Activated CD8-positive, alpha-beta T cell treated with anti-CD3 and anti-CD28 coated beads, Interleukin-2, amount 10 ng/mL, durations not matched to agents 7 days and 5 days (primary cell): ENCODE data around the gene APOBEC2. TPM values are rescaled to one million over a fixed set of nuclear protein-coding genes. Genes with fewer than 3 reads are reported as not detected.

ENCODE experiments used
- ATAC-seq: fragments of 150-1000 bp; cut with Tn5 transposase; one replicate; pipeline ENCODE4 v1.10.0; 2021; ENCODE audit warnings: moderate library complexity
- CTCF ChIA-PET: fragments of 350-600 bp; sonication (Branson Sonifier 250); formaldehyde crosslinking; loops from one replicate; lab custom pipeline; 2021; ENCODE audit warnings: antibody characterized with exemption; lab: Charles Lee
- POLR2A ChIA-PET: fragments of 350-600 bp; sonication (Branson Sonifier 250); formaldehyde crosslinking; loops from one replicate; lab custom pipeline; 2021; ENCODE audit warnings: antibody characterized with exemption; lab: Charles Lee
- DNase-seq: peaks from one replicate; pipeline ENCODE4 v3.0.0-alpha.2; 2020
- H3K27ac Mint-ChIP-seq: one replicate; pipeline ENCODE4 v1.8.0; 2021; ENCODE audit warnings: mild to moderate bottlenecking, mixed read lengths
- H3K27me3 Mint-ChIP-seq: one replicate; pipeline ENCODE4 v1.8.0; 2021; ENCODE audit warnings: low read depth, mixed read lengths
- H3K36me3 Mint-ChIP-seq: one replicate; pipeline ENCODE4 v1.8.0; 2021; ENCODE audit warnings: low read depth, mixed read lengths
- H3K4me1 Mint-ChIP-seq: one replicate; pipeline ENCODE4 v1.8.0; 2021; ENCODE audit warnings: low read depth, mixed read lengths
- H3K4me3 Mint-ChIP-seq: one replicate; pipeline ENCODE4 v1.8.0; 2021; ENCODE audit warnings: mild to moderate bottlenecking, mixed read lengths
- H3K9me3 Mint-ChIP-seq: one replicate; pipeline ENCODE4 v1.8.0; 2022; ENCODE audit warnings: mixed read lengths; ENCODE audit not compliant: insufficient read depth
- total RNA-seq, 2 experiments: library from RNA; stranded (reverse); gene quantifications; one replicate each; pipeline ENCODE4 v1.2.3, GENCODE V29; 2021

Gene APOBEC2
- total RNA-seq, 2 experiments from 2014 or later: not detected

DNA sequence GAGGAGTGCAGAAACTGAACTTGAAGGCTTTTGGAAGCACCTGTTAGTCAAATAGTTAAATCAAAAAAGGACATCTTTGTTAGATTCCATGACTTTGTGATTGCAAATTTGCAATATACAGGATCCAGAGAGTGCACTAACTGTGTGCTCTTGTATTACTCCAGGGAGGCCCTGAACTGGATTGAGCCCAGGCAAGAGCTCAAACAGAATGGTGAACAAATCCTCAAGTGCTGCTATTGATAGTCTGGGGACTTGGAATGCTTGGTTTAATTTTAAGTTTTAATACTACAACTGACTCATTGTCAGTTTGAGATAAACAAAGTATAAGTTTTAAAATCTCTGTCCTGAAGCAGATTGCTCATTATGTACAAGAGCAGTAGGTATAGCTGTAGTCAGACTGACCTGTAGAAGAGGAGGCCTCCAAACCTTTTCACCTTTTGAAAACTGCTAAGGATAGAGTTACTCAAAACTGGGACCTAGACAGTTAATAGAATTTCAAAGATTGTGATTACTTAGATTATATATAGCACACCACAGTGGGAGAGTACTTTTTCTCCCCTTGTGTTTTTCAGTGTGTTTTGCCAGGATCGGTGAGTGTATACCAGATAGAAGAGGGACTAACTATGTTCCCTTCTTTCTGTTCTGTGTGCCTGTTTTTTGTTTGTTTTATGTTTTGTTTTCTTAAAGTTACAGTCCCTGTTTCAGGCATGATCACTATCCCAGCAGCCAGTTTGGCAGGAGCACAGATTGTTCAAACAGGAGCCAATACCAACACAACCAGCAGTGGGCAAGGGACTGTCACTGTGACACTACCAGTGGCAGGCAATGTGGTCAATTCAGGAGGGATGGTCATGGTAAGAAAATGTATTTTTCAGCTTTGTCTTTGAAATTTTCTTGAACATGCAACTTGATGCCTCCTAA lies 38.1 kb downstream of the APOBEC2 start:
- H3K36me3 Mint-ChIP-seq: peaks cover 55% of the 10 kb centered on the region
- DNase-seq (no peak), ATAC-seq (no peak)
- CTCF ChIA-PET: interaction anchor here (0.7 to 4.8 kb wide), 15 partner anchors 8 to 243 kb away, joined by 3 to 28 read pairs (median 6); partner anchors contain the start of gene NFYA
- H3K9me3 Mint-ChIP-seq: no peaks in the 10 kb centered on the region
- no peaks in the 10 kb centered on the region for H3K27me3 Mint-ChIP-seq
- H3K4me1 Mint-ChIP-seq: peaks cover 2% of the 10 kb centered on the region
- POLR2A ChIA-PET: no interaction called here
- no peak overlapping the region for H3K27ac Mint-ChIP-seq
- H3K4me3 Mint-ChIP-seq: no peak overlapping the region

DNA sequence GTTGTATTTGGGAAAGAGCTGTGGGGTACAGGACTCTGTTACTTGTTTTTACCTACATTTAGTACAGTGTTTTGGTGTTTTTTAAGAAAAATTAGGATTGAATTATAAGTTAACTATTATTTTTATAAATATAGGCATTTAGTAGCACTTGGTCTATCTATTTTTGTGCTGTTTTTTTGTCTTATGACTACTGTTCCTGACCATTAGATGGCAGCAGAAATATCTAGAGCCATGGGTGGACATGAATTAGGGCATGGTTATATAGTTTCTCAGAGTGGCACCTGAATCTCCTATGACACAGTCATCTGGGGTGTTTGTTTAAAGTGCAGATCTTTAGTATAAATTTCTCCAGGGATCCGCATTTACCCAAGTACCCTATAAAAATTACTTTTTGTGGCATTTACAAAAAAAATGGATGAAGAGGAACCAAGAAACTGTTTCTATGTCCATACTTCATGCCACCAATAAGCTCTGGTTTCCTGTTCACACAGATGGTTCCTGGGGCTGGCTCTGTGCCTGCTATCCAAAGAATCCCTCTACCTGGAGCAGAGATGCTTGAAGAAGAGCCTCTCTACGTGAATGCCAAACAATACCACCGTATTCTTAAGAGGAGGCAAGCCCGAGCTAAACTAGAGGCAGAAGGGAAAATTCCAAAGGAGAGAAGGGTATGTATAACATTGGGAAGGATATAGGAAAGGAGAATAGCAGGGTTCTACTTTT lies 39.6 kb downstream of the APOBEC2 start:
- POLR2A ChIA-PET: no interaction called here
- CTCF ChIA-PET: interaction anchor here (0.8 to 4.8 kb wide), 17 partner anchors 10 to 241 kb away, joined by 3 to 28 read pairs (median 5); no protein-coding TSS in a partner anchor
- Mint-ChIP-seq H3K36me3 (peaks cover 65% of the 10 kb centered on the region), H3K9me3 (no peaks in the 10 kb centered on the region), H3K4me1 (peaks cover 2% of the 10 kb centered on the region), H3K4me3 (no peak overlapping the region), H3K27ac (no peak overlapping the region), H3K27me3 (no peaks in the 10 kb centered on the region)
- ATAC-seq (no peak), DNase-seq (no peak)

- ATAC-seq: no peak
- no peaks in the 10 kb centered on the region for H3K9me3 Mint-ChIP-seq
- POLR2A ChIA-PET: no interaction called here
- CTCF ChIA-PET: interaction anchor here (0.9 to 4.8 kb wide), 5 partner anchors 9 to 95 kb away, joined by 3 to 28 read pairs (median 7); no protein-coding TSS in a partner anchor
- no peak overlapping the region for H3K4me3 Mint-ChIP-seq
- H3K36me3 Mint-ChIP-seq: peaks cover 73% of the 10 kb centered on the region
- DNase-seq: no peak
- H3K4me1 Mint-ChIP-seq: peaks cover 7% of the 10 kb centered on the region
- no peak overlapping the region for H3K27ac Mint-ChIP-seq
- no peaks in the 10 kb centered on the region for H3K27me3 Mint-ChIP-seq
Observed at GRCh38 chr6:41093729-41094128, 40.7 kb downstream of the APOBEC2 start.

DNA sequence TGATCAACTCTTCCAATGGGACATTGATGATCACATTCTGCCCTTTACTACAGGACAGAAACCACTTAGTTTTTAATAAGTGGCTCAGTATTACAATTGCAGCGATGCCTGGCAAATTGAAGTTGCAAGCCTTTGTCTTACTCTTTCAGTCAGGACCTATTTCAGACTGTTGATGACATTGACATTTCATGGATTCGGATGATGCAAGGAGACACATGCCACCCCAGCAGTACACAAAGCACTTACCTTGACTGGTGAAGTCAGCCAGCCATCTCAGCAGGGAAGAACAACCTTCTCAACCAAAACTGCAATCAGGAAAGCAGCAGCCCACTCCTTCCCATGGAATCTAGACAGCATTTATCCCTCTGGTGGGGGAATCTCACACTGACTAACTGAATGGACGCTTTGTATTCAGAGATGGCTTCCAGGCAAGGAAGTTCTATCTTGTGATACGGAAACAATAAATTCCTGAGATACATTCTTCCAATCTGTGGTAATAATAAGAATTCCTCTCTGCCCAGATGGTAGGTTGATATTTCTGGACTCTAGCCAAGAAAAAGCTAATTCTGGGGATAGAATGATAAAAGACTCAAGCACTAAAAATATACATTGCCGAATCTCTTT lies 44.6 kb downstream of the APOBEC2 start:
- Mint-ChIP-seq H3K4me1 (peaks cover 18% of the 10 kb centered on the region), H3K4me3 (no peak overlapping the region), H3K27me3 (no peaks in the 10 kb centered on the region), H3K27ac (peak overlapping the region; percentile 47), H3K36me3 (peaks cover 69% of the 10 kb centered on the region), H3K9me3 (no peaks in the 10 kb centered on the region)
- DNase-seq (no peak), ATAC-seq (no peak)
- ChIA-PET POLR2A (no interaction called here), CTCF (no interaction called here)

DNA sequence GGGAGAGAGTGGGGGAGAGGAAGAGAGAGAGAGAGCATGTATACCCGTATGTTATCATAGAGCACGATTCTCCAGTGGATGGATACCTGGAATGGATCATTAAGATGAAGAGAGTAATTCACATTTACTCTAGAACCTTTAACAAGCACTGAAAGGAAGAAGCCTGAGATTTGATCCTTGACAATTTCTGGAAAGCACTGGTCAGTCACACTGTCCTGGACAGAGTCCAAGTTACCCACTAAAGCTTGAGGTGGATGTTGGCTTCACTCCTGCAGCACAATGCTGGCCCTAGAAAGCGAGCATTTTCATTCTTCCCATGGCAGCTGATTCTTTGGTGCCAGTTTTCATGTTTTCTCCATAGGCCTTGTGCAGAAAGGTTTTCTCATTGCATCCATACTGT lies 45.4 kb downstream of the APOBEC2 start:
- Mint-ChIP-seq H3K4me1 (peaks cover 18% of the 10 kb centered on the region), H3K4me3 (no peak overlapping the region), H3K36me3 (peaks cover 65% of the 10 kb centered on the region), H3K9me3 (no peaks in the 10 kb centered on the region), H3K27me3 (no peaks in the 10 kb centered on the region), H3K27ac (no peak overlapping the region)
- ATAC-seq (no peak), DNase-seq (no peak)
- CTCF ChIA-PET: interaction anchor here (2.0 kb wide), 1 partner anchor 84 kb away, joined by 7 read pairs; no protein-coding TSS in a partner anchor
- POLR2A ChIA-PET: no interaction called here

- ChIA-PET CTCF (interaction anchor here (3.4 kb wide), 1 partner anchor 81 kb away, joined by 13 read pairs; no protein-coding TSS in a partner anchor), POLR2A (no interaction called here)
- Mint-ChIP-seq H3K9me3 (no peaks in the 10 kb centered on the region), H3K27me3 (no peaks in the 10 kb centered on the region), H3K4me1 (peaks cover 16% of the 10 kb centered on the region), H3K36me3 (peaks cover 48% of the 10 kb centered on the region), H3K27ac (no peak overlapping the region), H3K4me3 (no peak overlapping the region)
- no peak for DNase-seq
- ATAC-seq: no peak
Observed at GRCh38 chr6:41100871-41101287, 47.9 kb downstream of the APOBEC2 start.

DNA sequence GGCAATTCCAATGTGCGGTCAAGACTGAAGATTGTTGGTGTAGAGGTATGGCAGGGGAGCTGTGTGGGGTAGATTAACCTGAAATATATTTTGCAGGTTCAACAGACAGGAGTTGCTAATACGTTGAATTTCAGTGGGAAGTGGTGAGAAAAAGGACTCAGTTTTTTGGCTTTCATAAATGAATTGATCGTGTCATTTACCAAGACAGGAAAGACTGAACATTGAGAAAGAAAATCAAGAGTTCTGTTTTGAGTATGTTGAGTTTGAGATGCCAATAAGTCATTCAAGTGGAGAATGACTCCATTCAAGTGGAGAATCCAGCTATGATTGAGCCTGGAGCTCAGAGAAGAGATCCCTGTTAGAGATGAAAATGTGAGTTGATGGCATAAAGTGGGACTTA lies 50.8 kb downstream of the APOBEC2 start:
- Mint-ChIP-seq H3K9me3 (no peaks in the 10 kb centered on the region), H3K4me1 (peaks cover 10% of the 10 kb centered on the region), H3K27me3 (no peaks in the 10 kb centered on the region), H3K36me3 (peaks cover 20% of the 10 kb centered on the region), H3K27ac (no peak overlapping the region), H3K4me3 (no peak overlapping the region)
- ATAC-seq (no peak), DNase-seq (no peak)
- POLR2A ChIA-PET: interaction anchor here (0.7 kb wide), 1 partner anchor 825 kb away, joined by 3 read pairs; no protein-coding TSS in a partner anchor
- CTCF ChIA-PET: interaction anchor here (0.7 to 3.5 kb wide), 5 partner anchors 12 to 175 kb away, joined by 3 to 28 read pairs (median 4); no protein-coding TSS in a partner anchor

DNA sequence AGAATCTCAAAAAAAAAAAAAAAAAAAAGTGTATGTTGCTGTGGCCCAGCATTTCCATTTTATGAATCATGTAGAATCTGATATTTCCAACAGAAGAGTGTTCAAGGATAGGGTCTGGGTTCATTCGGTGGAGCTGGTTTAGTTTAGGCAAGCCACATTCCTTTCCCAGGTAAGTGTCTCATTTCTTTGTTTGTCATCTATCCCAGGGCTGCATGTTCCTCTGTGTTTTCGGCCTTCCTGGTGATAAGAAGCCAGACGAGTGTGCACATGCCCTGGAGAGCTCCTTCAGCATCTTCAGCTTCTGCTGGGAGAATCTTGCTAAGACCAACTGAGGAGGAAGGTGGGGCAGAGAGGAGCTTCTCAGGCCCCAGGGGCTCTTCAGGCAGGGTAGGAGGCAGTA lies 58.0 kb downstream of the APOBEC2 start:
- no peaks in the 10 kb centered on the region for H3K27me3 Mint-ChIP-seq
- ATAC-seq: no peak
- POLR2A ChIA-PET: no interaction called here

More for the DNA sequence above, 58.0 kb downstream of the APOBEC2 start:
- CTCF ChIA-PET: interaction anchor here (0.6 kb wide), 1 partner anchor 1362 kb away, joined by 3 read pairs; no protein-coding TSS in a partner anchor
- Mint-ChIP-seq H3K27ac (no peak overlapping the region), H3K4me3 (no peak overlapping the region), H3K9me3 (no peaks in the 10 kb centered on the region), H3K36me3 (no peaks in the 10 kb centered on the region), H3K4me1 (no peaks in the 10 kb centered on the region)
- no peak for DNase-seq

Other genes starting within 250 kb of the APOBEC2 start
- 1 to 10 TPM; 1.1 TPM for gene UNC5CL, start 14.0 kb upstream of the APOBEC2 start, total RNA-seq
- not detected for gene TSPO2, start 10.7 kb upstream of the APOBEC2 start, total RNA-seq
- 10 to 100 TPM; 30.2 to 31.9 TPM for gene OARD1, start 19.2 kb downstream of the APOBEC2 start, total RNA-seq
- gene NFYA, start 19.8 kb downstream of the APOBEC2 start, total RNA-seq: 10 to 100 TPM; 32.3 to 32.5 TPM
- gene TREML1, start 101.1 kb downstream of the APOBEC2 start, total RNA-seq: not detected
- not detected for gene TREM2, start 109.9 kb downstream of the APOBEC2 start, total RNA-seq
- gene TREML2, start 147.9 kb downstream of the APOBEC2 start, total RNA-seq: 10 to 100 TPM; 23.5 to 24.9 TPM
- gene TREML4, start 175.1 kb downstream of the APOBEC2 start, total RNA-seq: not detected
- gene TREM1, start 233.5 kb downstream of the APOBEC2 start, total RNA-seq: not detected